Lower lobe of right lung (tissue), 2 donors: Measurements from ENCODE around the gene ACBD4. TPM values are rescaled to one million over a fixed set of nuclear protein-coding genes. Genes with fewer than 3 reads are reported as not detected.
A peak's percentile ranks its signal among the peaks of the same experiment; 100 is the strongest.

Source experiments
- ATAC-seq, 2 donors: fragments of 200-7000 bp; cut with Tn5 transposase; one replicate each; pipeline ENCODE4 v1.9.1; 2020 to 2022; ENCODE audit warnings: mild to moderate bottlenecking in 2 of 2, moderate library complexity in 2 of 2
- DNase-seq: peaks from one replicate; pipeline ENCODE4 v3.0.0-alpha.2; 2020
- H3K27ac ChIP-seq: fragments of 200-600 bp; one replicate; pipeline ENCODE4 v1.8.0; 2022
- H3K27me3 ChIP-seq: fragments of 200-600 bp; one replicate; pipeline ENCODE4 v1.8.0; 2022; ENCODE audit warnings: low read depth
- H3K36me3 ChIP-seq: fragments of 200-600 bp; one replicate; pipeline ENCODE4 v1.8.0; 2022; ENCODE audit warnings: mild to moderate bottlenecking
- H3K4me1 ChIP-seq: fragments of 200-600 bp; one replicate; pipeline ENCODE4 v1.8.0; 2022
- H3K4me3 ChIP-seq: fragments of 200-600 bp; one replicate; pipeline ENCODE4 v1.8.0; 2022; ENCODE audit warnings: mild to moderate bottlenecking
- H3K9me3 ChIP-seq: fragments of 200-600 bp; one replicate; pipeline ENCODE4 v1.8.0; 2022
- intact Hi-C: fragments of 100-400 bp; cut with DNase I; formaldehyde crosslinking; loops from one replicate; pipeline ENCODE4 v1.11.0; 2022
- total RNA-seq: library from RNA; stranded (reverse); fragmentation: NEBNext Ultra II Directional; extraction: Animal tissue kit (Norgen Biotek cat#: 25700); gene quantifications from one replicate; pipeline ENCODE4 v1.2.1, GENCODE V29; 2021
- TF ChIP-seq, protein P1 (sequence below): fragments of 200-600 bp; IDR thresholded peaks from one replicate; pipeline ENCODE4 v1.8.0; 2022; ENCODE audit warnings: antibody characterized with exemption, mild to moderate bottlenecking
- donor health status: DM: no; HTN: yes; CAD: no; lungs with severe emphysema.

Gene ACBD4
- total RNA-seq, 1 donor from 2014 or later, result 16.6 TPM

DNA sequence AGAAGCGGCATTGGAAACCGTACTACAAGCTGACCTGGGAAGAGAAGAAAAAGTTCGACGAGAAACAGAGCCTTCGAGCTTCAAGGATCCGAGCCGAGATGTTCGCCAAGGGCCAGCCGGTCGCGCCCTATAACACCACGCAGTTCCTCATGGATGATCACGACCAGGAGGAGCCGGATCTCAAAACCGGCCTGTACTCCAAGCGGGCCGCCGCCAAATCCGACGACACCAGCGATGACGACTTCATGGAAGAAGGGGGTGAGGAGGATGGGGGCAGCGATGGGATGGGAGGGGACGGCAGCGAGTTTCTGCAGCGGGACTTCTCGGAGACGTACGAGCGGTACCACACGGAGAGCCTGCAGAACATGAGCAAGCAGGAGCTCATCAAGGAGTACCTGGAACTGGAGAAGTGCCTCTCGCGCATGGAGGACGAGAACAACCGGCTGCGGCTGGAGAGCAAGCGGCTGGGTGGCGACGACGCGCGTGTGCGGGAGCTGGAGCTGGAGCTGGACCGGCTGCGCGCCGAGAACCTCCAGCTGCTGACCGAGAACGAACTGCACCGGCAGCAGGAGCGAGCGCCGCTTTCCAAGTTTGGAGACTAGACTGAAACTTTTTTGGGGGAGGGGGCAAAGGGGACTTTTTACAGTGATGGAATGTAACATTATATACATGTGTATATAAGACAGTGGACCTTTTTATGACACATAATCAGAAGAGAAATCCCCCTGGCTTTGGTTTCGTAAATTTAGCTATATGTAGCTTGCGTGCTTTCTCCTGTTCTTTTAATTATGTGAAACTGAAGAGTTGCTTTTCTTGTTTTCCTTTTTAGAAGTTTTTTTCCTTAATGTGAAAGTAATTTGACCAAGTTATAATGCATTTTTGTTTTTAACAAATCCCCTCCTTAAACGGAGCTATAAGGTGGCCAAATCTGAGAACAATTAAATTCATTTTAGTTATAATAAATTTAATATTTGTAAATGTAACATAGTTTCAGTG lies 14.5 kb downstream of the ACBD4 start:
- peak in 1 of 2 donors; percentile 12 for ATAC-seq
- no peaks in the 10 kb centered on the region for H3K36me3 ChIP-seq
- intact Hi-C loops, result no loop called here
- H3K4me1 ChIP-seq, result peaks cover 42% of the 10 kb centered on the region
- TF ChIP-seq, protein P1, sequence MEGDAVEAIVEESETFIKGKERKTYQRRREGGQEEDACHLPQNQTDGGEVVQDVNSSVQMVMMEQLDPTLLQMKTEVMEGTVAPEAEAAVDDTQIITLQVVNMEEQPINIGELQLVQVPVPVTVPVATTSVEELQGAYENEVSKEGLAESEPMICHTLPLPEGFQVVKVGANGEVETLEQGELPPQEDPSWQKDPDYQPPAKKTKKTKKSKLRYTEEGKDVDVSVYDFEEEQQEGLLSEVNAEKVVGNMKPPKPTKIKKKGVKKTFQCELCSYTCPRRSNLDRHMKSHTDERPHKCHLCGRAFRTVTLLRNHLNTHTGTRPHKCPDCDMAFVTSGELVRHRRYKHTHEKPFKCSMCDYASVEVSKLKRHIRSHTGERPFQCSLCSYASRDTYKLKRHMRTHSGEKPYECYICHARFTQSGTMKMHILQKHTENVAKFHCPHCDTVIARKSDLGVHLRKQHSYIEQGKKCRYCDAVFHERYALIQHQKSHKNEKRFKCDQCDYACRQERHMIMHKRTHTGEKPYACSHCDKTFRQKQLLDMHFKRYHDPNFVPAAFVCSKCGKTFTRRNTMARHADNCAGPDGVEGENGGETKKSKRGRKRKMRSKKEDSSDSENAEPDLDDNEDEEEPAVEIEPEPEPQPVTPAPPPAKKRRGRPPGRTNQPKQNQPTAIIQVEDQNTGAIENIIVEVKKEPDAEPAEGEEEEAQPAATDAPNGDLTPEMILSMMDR, result no peak
- no peaks in the 10 kb centered on the region for H3K9me3 ChIP-seq
- H3K27ac ChIP-seq, result peak overlapping the region; percentile 98
- no peaks in the 10 kb centered on the region for H3K27me3 ChIP-seq
- DNase-seq, result peak; percentile 77
- H3K4me3 ChIP-seq, result peak overlapping the region; percentile 71

DNA sequence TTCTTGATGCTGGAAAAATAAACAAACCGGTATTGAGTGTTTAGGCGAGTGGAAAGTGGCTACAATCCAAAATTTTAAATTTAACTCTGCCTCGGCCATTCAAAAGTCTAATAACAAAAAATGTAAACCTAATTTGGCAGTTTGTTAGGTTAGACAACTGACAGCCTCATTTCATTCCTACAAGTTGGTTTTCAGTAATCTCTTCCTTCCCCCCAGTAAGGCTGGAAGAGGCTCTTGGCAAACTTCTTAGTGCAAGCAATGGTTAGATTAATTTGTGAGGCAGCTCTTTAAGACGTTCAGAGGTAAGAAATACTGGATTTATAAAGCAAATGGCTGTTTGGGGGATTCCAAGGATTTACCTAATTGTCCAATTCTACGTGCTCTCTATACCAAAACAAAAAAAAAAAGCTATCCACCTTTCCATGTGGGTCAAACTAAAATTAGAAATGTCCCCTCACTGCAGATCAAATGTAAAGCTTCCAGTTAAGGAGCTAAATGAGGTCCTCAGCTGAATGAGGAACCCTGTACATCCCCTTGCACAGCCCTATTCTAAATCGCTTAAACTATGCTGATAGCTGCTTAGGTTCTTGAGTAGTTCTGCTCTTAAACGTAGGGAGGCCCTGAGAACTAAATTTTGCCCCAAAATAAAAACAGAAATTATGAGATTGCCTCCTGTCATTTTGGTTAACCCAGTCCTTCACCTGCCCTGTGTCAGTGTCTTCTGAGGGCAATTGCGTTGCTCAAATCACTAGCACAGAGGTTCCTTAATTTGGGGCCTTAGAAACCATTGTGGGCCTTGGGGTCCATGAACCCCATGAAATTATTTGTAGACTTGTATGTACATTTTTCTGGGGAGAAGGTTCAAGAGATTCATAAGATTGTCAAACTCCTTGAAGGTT lies 15.7 kb downstream of the ACBD4 start:
- TF ChIP-seq, protein P1, result no peak
- H3K27ac ChIP-seq, result peak overlapping the region; percentile 14
- H3K27me3 ChIP-seq, result no peaks in the 10 kb centered on the region
- no peaks in the 10 kb centered on the region for H3K36me3 ChIP-seq
- H3K9me3 ChIP-seq, result no peaks in the 10 kb centered on the region
- ATAC-seq (no peak), DNase-seq (no peak)
- H3K4me1 ChIP-seq, result peaks cover 52% of the 10 kb centered on the region
- intact Hi-C loops, result no loop called here
- peak overlapping the region; percentile 71 for H3K4me3 ChIP-seq

DNA sequence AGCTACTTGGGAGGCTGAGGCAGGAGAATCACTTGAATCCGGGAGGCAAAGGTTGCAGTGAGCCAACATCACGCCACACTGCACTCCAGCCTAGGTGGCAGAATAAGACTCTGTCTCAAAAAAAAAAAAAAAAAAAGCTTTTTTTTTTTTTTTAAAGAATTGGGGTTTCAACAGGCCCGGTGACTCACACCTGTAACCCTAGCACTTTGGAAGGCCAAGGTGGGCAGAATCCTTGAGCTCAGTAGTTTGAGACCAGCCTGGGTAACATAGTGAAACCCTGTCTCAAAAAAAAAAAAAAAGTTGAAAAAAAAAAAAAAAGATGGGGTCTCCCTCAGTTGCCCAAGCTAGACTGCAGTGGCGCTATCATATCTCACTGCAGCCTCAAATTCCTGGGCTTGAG lies 19.5 kb downstream of the ACBD4 start:
- H3K4me1 ChIP-seq, result peaks cover 80% of the 10 kb centered on the region

DNA sequence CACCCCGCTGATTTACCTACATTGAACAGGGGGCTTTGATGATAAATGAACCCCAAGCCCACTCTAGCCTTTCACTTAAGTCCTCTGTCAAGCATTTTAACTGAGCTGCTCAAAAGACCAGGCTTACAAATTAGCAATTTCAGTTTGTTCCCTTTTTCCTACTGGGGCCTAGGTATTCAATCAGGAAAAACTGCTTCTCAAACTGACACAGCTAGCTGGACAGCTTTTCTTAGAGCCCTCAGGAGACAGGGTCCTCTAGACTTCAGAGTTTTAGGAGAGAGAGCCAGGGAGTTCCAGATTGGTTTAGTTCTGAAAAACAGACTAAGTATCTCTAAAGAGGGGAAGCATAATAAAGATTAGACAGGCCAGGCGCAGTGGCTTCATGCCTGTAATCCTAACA lies 20.0 kb downstream of the ACBD4 start:
- H3K4me1 ChIP-seq, result peaks cover 79% of the 10 kb centered on the region
- no peaks in the 10 kb centered on the region for H3K9me3 ChIP-seq
- H3K27ac ChIP-seq, result peak overlapping the region; percentile 43
- TF ChIP-seq, protein P1, result no peak
- no peak overlapping the region for H3K4me3 ChIP-seq
- ATAC-seq (peak; percentile 1 to 18), DNase-seq (no peak)
- intact Hi-C loops, result no loop called here
- no peaks in the 10 kb centered on the region for H3K36me3 ChIP-seq
- no peaks in the 10 kb centered on the region for H3K27me3 ChIP-seq

More for the DNA sequence above, 19.5 kb downstream of the ACBD4 start:
- Histone ChIP-seq H3K4me3 (no peak overlapping the region), H3K27me3 (no peaks in the 10 kb centered on the region), H3K36me3 (no peaks in the 10 kb centered on the region), H3K9me3 (no peaks in the 10 kb centered on the region), H3K27ac (peak overlapping the region; percentile 43)
- ATAC-seq (no peak), DNase-seq (no peak)
- TF ChIP-seq, protein P1, result no peak
- intact Hi-C loops, result no loop called here

DNA sequence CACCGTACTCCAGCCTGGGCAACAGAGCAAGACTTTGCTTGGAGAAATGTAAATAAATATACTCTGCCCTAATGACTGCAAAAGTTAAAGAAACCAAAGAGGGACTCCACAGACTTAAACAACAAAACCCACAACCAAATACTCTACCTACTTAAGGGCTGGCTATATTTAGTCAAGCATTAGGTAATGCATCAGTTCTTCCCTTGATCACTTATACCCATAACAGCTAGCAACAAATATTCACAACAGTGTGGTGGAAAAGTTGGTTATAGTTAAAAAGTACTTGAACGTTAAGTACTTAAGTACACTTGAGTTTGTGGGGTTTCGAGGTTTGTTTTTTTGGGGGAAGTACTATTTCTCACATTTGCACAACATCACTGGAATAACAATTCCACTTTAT lies 20.8 kb downstream of the ACBD4 start:
- peak; percentile 59 to 71 for ATAC-seq
- TF ChIP-seq, protein P1, result no peak

More for the DNA sequence above, 20.8 kb downstream of the ACBD4 start:
- peak overlapping the region; percentile 43 for H3K27ac ChIP-seq
- intact Hi-C loops, result no loop called here
- no peak for DNase-seq
- no peaks in the 10 kb centered on the region for H3K27me3 ChIP-seq
- H3K4me1 ChIP-seq, result peaks cover 71% of the 10 kb centered on the region
- no peaks in the 10 kb centered on the region for H3K9me3 ChIP-seq
- H3K36me3 ChIP-seq, result no peaks in the 10 kb centered on the region
- H3K4me3 ChIP-seq, result no peak overlapping the region
